ENCODE data around the gene TBC1D5.
"Not testable (repeated sequence)": the region's sequence is repeated elsewhere in the genome, so short reads cannot be mapped to it uniquely, and the experiment has no call there.

Gene TBC1D5

GRCh38 chr3:17707813-17708543 lies 34.5 kb downstream of the TBC1D5 start:
- H3F3A ChIP-seq (ENCODE audit: low read depth) = no peaks in the 10 kb centered on the region
- no peaks in the 10 kb centered on the region for H3K9me2 ChIP-seq (replicated peaks; ENCODE audit: low read depth, low read length)
- H3K4me2 ChIP-seq (ENCODE audit: low read depth, low read length, poor library complexity, severe bottlenecking) = no peak overlapping the region
- no peaks in the 10 kb centered on the region for H4K20me1 ChIP-seq (ENCODE audit: insufficient read depth, low read length, poor library complexity, severe bottlenecking)
- TF ChIP-seq CTCF (conservative IDR thresholded peaks at IDR 0.05; ENCODE audit: low read length) (no peak), EZH2phosphoT487 (IDR thresholded peaks at IDR 0.05; ENCODE audit: borderline replicate concordance) (no peak)
- H3K36me3 ChIP-seq (ENCODE audit: insufficient read depth, low read length) = 0 out of 2 replicates have a peak, but pooled peaks cover 5% of the 10 kb centered on the region
- no peaks in the 10 kb centered on the region for H3K9me3 ChIP-seq (ENCODE audit: insufficient read depth, low read depth, low read length)
- H3K79me2 ChIP-seq (ENCODE audit: insufficient read depth, low read length) = peaks cover 37% of the 10 kb centered on the region
- H3K27me3 ChIP-seq (ENCODE audit: insufficient read depth, low read length, poor library complexity, severe bottlenecking) = no peaks in the 10 kb centered on the region
- peaks cover 7% of the 10 kb centered on the region for H3K4me1 ChIP-seq (ENCODE audit: insufficient read depth, low read length, poor library complexity, severe bottlenecking)
- no peak overlapping the region for H3K9ac ChIP-seq (ENCODE audit: low read depth, low read length, poor library complexity, severe bottlenecking)
- no peak overlapping the region for H3K4me3 ChIP-seq (ENCODE audit: low read length, poor library complexity, severe bottlenecking)
- no peak overlapping the region for H2AFZ ChIP-seq (ENCODE audit: low read length)

- H3K79me2 ChIP-seq (ENCODE audit: insufficient read depth, low read length) = peaks cover 36% of the 10 kb centered on the region
- not testable (repeated sequence) for H3K36me3 ChIP-seq (ENCODE audit: insufficient read depth, low read length); H3K4me2 ChIP-seq (ENCODE audit: low read depth, low read length, poor library complexity, severe bottlenecking); H4K20me1 ChIP-seq (ENCODE audit: insufficient read depth, low read length, poor library complexity, severe bottlenecking); H3K4me3 ChIP-seq (ENCODE audit: low read length, poor library complexity, severe bottlenecking); H3K9me3 ChIP-seq (ENCODE audit: insufficient read depth, low read depth, low read length); H3K9me2 ChIP-seq (replicated peaks; ENCODE audit: low read depth, low read length); H3K9ac ChIP-seq (ENCODE audit: low read depth, low read length, poor library complexity, severe bottlenecking); H2AFZ ChIP-seq (ENCODE audit: low read length); H3K27me3 ChIP-seq (ENCODE audit: insufficient read depth, low read length, poor library complexity, severe bottlenecking); H3K4me1 ChIP-seq (ENCODE audit: insufficient read depth, low read length, poor library complexity, severe bottlenecking); H3F3A ChIP-seq (ENCODE audit: low read depth)
These were observed 36.4 kb downstream of the TBC1D5 start for GRCh38 chr3:17705991-17706390.

- not testable (repeated sequence) for H3F3A ChIP-seq (ENCODE audit: low read depth); H3K4me2 ChIP-seq (ENCODE audit: low read depth, low read length, poor library complexity, severe bottlenecking); H3K36me3 ChIP-seq (ENCODE audit: insufficient read depth, low read length); H3K27me3 ChIP-seq (ENCODE audit: insufficient read depth, low read length, poor library complexity, severe bottlenecking); H3K9me2 ChIP-seq (replicated peaks; ENCODE audit: low read depth, low read length); H3K9ac ChIP-seq (ENCODE audit: low read depth, low read length, poor library complexity, severe bottlenecking); H2AFZ ChIP-seq (ENCODE audit: low read length); H4K20me1 ChIP-seq (ENCODE audit: insufficient read depth, low read length, poor library complexity, severe bottlenecking); H3K9me3 ChIP-seq (ENCODE audit: insufficient read depth, low read depth, low read length); H3K4me3 ChIP-seq (ENCODE audit: low read length, poor library complexity, severe bottlenecking); H3K4me1 ChIP-seq (ENCODE audit: insufficient read depth, low read length, poor library complexity, severe bottlenecking)
- H3K79me2 ChIP-seq (ENCODE audit: insufficient read depth, low read length) = peaks cover 28% of the 10 kb centered on the region
These were observed 42.6 kb downstream of the TBC1D5 start for GRCh38 chr3:17699815-17700214.

- H3K79me2 ChIP-seq (ENCODE audit: insufficient read depth, low read length) = peaks cover 60% of the 10 kb centered on the region
These were observed 46.8 kb downstream of the TBC1D5 start for GRCh38 chr3:17695665-17696064.

GRCh38 chr3:17693670-17693999 lies 48.8 kb downstream of the TBC1D5 start:
- H3K9me2 ChIP-seq (replicated peaks; ENCODE audit: low read depth, low read length); H4K20me1 ChIP-seq (ENCODE audit: insufficient read depth, low read length, poor library complexity, severe bottlenecking); H3K27me3 ChIP-seq (ENCODE audit: insufficient read depth, low read length, poor library complexity, severe bottlenecking); H3K9ac ChIP-seq (ENCODE audit: low read depth, low read length, poor library complexity, severe bottlenecking); H3K4me2 ChIP-seq (ENCODE audit: low read depth, low read length, poor library complexity, severe bottlenecking); H3K9me3 ChIP-seq (ENCODE audit: insufficient read depth, low read depth, low read length); H3K4me1 ChIP-seq (ENCODE audit: insufficient read depth, low read length, poor library complexity, severe bottlenecking); H3K4me3 ChIP-seq (ENCODE audit: low read length, poor library complexity, severe bottlenecking); H3K36me3 ChIP-seq (ENCODE audit: insufficient read depth, low read length); H3F3A ChIP-seq (ENCODE audit: low read depth); H2AFZ ChIP-seq (ENCODE audit: low read length): not testable (repeated sequence)
- H3K79me2 ChIP-seq (ENCODE audit: insufficient read depth, low read length) = peaks cover 72% of the 10 kb centered on the region

More at GRCh38 chr3:17695665-17696064, 46.8 kb downstream of the TBC1D5 start:
- H3K9me3 ChIP-seq (ENCODE audit: insufficient read depth, low read depth, low read length); H3F3A ChIP-seq (ENCODE audit: low read depth); H3K9me2 ChIP-seq (replicated peaks; ENCODE audit: low read depth, low read length); H4K20me1 ChIP-seq (ENCODE audit: insufficient read depth, low read length, poor library complexity, severe bottlenecking); H3K9ac ChIP-seq (ENCODE audit: low read depth, low read length, poor library complexity, severe bottlenecking); H3K27me3 ChIP-seq (ENCODE audit: insufficient read depth, low read length, poor library complexity, severe bottlenecking); H3K4me3 ChIP-seq (ENCODE audit: low read length, poor library complexity, severe bottlenecking); H3K4me1 ChIP-seq (ENCODE audit: insufficient read depth, low read length, poor library complexity, severe bottlenecking); H3K4me2 ChIP-seq (ENCODE audit: low read depth, low read length, poor library complexity, severe bottlenecking); H2AFZ ChIP-seq (ENCODE audit: low read length); H3K36me3 ChIP-seq (ENCODE audit: insufficient read depth, low read length): not testable (repeated sequence)

GRCh38 chr3:17692846-17693669 lies 49.4 kb downstream of the TBC1D5 start:
- not testable (repeated sequence) for H3K36me3 ChIP-seq (ENCODE audit: insufficient read depth, low read length); H3K4me3 ChIP-seq (ENCODE audit: low read length, poor library complexity, severe bottlenecking); H3K4me1 ChIP-seq (ENCODE audit: insufficient read depth, low read length, poor library complexity, severe bottlenecking); H3F3A ChIP-seq (ENCODE audit: low read depth); H3K9ac ChIP-seq (ENCODE audit: low read depth, low read length, poor library complexity, severe bottlenecking); H3K27me3 ChIP-seq (ENCODE audit: insufficient read depth, low read length, poor library complexity, severe bottlenecking); H3K9me2 ChIP-seq (replicated peaks; ENCODE audit: low read depth, low read length); H3K9me3 ChIP-seq (ENCODE audit: insufficient read depth, low read depth, low read length); H2AFZ ChIP-seq (ENCODE audit: low read length); H3K4me2 ChIP-seq (ENCODE audit: low read depth, low read length, poor library complexity, severe bottlenecking); H4K20me1 ChIP-seq (ENCODE audit: insufficient read depth, low read length, poor library complexity, severe bottlenecking)
- peaks cover 75% of the 10 kb centered on the region for H3K79me2 ChIP-seq (ENCODE audit: insufficient read depth, low read length)

All from Loucy (cell line).